Measurements from ENCODE around the gene BBS4.

GRCh38 chr15:72688697-72689096 is 2.7 kb downstream of the BBS4 start:
- TF ChIP-seq FOXM1 (IDR thresholded peaks at IDR 0.05; ENCODE audit: borderline replicate concordance) (no peak), ELF4 (IDR thresholded peaks at IDR 0.05) (no peak), SUZ12 (IDR thresholded peaks at IDR 0.05) (no peak), BHLHE40 (IDR thresholded peaks at IDR 0.05; ENCODE audit: borderline replicate concordance) (no peak), SP1 (IDR thresholded peaks at IDR 0.05) (no peak), PKNOX1 (IDR thresholded peaks at IDR 0.05) (no peak), CTBP1 (IDR thresholded peaks at IDR 0.05; ENCODE audit: borderline replicate concordance) (no peak), FOXA1 (IDR thresholded peaks at IDR 0.05) (no peak), L3MBTL2 (conservative IDR thresholded peaks at IDR 0.05) (no peak), ZNF384 (IDR thresholded peaks at IDR 0.05) (no peak), NFRKB (IDR thresholded peaks at IDR 0.05) (no peak)
